OCI-LY7 (cell line): Measurements from ENCODE around the gene LGALS9C.
"Not testable (repeated sequence)": the region's sequence is repeated elsewhere in the genome, so short reads cannot be mapped to it uniquely, and the experiment has no call there.

Source experiments
- CTCF ChIP-seq: fragments of 200-600 bp; sonication (generic); conservative IDR thresholded peaks from 2 replicates; pipeline ENCODE4 v1.5.1; 2014; ENCODE audit warnings: mild to moderate bottlenecking, antibody characterized with exemption, low read length, moderate library complexity, mixed read lengths
- EZH2phosphoT487 ChIP-seq: fragments of 200-600 bp; sonication (generic); IDR thresholded peaks from 2 replicates; pipeline ENCODE4 v1.6.1; 2018; ENCODE audit warnings: low read depth, borderline replicate concordance, mild to moderate bottlenecking, mixed run types, antibody characterized with exemption, low read length, moderate library complexity, mixed read lengths

- TF ChIP-seq CTCF, EZH2phosphoT487: not testable (repeated sequence)
These were observed 49.7 kb downstream of the LGALS9C start for GRCh38 chr17:18526168-18526800.
